Urothelium cell line (cell line): ENCODE measurements around the gene SH3PXD2A.

Experiments
- DNase-seq: peaks from one replicate; pipeline ENCODE4 v3.0.0; 2011; ENCODE audit warnings: low spot score, mixed read lengths
- FAIRE-seq: peaks from 2 replicates; lab custom pipeline; 2011; peaks lifted over from hg19 to GRCh38; lab: Jason Lieb, UNC

Gene SH3PXD2A

GRCh38 chr10:103756277-103756869, 99.0 kb downstream of the SH3PXD2A start:
- FAIRE-seq: no peak
- no peak for DNase-seq

DNA sequence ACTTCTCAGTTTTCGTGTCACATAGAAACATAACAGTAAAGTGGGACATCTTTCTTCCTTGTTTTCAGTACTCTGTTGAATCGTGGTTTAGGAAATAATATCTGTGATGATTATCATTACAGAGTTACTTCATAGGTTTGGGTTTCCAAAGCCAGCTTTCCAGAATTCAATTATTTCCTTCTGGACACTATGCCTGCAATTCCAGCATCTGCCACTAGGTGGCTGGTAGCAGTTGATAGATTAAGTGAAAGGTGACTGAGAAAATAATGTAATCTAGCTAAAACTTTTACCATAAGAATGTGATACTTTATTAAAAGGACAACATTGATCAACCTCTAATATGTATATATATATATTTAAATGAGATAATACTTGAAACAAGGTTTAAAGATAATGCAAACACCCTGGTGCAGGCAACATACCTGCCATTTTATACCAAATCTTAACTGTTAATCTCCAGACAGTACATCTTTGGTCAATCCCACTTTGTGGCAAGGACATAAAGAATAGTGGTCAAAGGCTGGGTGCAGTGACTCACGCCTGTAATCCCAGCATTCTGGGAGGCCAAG, 102.6 kb downstream of the SH3PXD2A start:
- DNase-seq: no peak
- FAIRE-seq: no peak

- DNase-seq (no peak), FAIRE-seq (no peak)
These were observed 103.6 kb downstream of the SH3PXD2A start for GRCh38 chr10:103751667-103752290.

- FAIRE-seq: no peak
- DNase-seq: no peak
These were observed 104.5 kb downstream of the SH3PXD2A start for GRCh38 chr10:103750836-103751235.

DNA sequence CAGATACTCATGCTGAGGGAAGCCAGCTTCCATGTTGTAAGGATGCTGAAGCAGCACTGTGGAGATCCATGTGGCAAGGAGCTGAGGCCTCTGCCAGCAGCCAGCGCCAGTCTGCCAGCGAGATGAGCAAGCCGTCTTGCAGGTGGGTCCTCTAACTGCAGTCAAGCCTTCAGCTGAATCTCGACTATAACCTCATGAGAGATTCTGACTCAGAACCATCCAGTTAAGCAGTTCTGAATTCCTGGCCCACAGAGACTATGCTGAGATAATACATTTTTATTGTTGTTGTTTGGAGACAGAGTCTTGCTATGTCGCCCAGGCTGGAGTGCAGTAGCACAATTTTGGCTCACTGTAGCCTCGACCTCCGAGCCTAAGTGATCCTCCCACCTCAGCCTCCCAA, 105.6 kb downstream of the SH3PXD2A start:
- FAIRE-seq: no peak
- no peak for DNase-seq

DNA sequence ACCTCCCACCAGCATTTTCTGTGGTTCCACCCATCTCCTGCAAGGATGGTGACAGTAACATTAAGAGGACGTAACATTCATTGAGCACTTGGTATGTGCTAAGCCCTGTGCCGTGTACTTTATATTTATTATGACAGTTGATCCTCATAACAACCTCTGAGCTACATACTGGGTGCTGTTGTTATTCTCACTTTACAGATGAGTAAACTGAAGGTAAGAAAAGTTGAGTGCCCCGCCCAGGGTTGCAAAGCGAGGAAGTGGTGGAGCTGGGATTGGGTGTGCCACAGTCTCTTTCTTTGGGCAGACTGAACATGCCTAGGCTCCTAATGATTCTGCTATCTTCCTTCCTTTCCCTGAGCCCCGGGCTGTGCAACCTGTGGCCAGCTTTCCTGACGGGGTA, 107.4 kb downstream of the SH3PXD2A start:
- FAIRE-seq: no peak

GRCh38 chr10:103747193-103747865, 108.0 kb downstream of the SH3PXD2A start:
- FAIRE-seq (peak; percentile 73), DNase-seq (peak; percentile 35)

More for the DNA sequence above, 107.4 kb downstream of the SH3PXD2A start:
- no peak for DNase-seq

DNA sequence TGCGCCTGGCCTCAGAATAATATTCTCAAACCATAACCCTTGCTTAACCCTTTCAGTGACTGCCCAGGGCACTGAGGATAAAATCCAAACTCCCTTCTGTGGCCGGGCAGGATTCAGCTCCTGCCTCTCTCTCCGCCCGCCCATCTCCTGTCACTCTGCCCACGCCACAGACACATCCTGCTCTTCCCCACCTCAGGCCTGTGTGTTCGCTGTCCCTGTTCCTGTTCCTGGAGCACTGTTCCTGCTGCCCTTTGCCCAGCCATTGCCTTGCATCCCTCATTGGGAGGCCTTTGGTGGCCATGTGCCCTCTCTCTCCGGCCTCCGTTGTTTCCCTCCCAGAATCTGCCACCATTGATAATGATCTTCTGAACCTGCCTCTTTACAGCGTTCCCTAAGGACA, 108.8 kb downstream of the SH3PXD2A start:
- peak; percentile 13 for FAIRE-seq
- no peak for DNase-seq

GRCh38 chr10:103745341-103746247, 109.8 kb downstream of the SH3PXD2A start:
- FAIRE-seq: peak; percentile 87
- peak; percentile 81 for DNase-seq

- DNase-seq: no peak
- no peak for FAIRE-seq
These were observed 112.6 kb downstream of the SH3PXD2A start for GRCh38 chr10:103742824-103743223.

- DNase-seq (no peak), FAIRE-seq (no peak)
These were observed 114.8 kb downstream of the SH3PXD2A start for GRCh38 chr10:103740611-103741010.

DNA sequence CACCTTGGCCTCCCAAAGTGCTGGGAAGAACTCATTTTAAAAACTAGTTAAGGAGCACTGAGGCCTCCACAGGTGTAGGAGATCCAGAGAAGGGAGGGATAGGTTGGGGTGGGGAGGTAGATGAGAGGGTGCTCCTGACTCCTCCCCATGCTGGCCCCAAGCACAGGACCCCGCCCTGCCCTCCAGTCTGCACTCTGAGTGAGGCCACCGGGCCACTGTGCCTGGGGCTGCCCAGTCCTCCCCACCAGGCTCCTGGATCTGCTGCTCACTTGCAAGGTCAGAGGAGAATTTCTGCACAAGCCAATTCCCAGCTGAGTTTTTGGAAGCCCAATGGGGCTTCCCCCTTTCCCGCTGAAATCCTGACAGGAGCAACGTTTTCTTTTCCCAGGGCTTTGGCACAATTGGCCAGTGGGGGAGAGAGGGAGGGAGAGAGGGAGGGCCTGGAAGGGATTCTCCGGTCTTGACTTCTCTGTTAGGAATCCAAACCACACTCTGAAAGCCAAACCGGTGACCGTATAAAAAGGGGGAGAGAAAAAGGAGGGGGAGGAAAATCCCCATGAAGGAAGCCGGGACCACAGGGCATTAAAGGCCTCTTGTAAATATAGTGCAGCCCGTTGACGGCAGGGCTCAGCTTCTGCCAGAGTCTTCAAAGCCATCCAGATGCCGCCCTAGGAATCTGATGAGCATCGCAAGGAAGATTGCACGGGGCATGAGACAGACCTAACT, 116.2 kb downstream of the SH3PXD2A start:
- DNase-seq (peak; percentile 86), FAIRE-seq (peak; percentile 13)

- DNase-seq (no peak), FAIRE-seq (peak; percentile 40)
These were observed 117.5 kb downstream of the SH3PXD2A start for GRCh38 chr10:103737735-103738367.

- FAIRE-seq (no peak), DNase-seq (peak; percentile 26)
These were observed 118.6 kb downstream of the SH3PXD2A start for GRCh38 chr10:103736763-103737162.

- DNase-seq (no peak), FAIRE-seq (no peak)
These were observed 119.3 kb downstream of the SH3PXD2A start for GRCh38 chr10:103736044-103736443.

DNA sequence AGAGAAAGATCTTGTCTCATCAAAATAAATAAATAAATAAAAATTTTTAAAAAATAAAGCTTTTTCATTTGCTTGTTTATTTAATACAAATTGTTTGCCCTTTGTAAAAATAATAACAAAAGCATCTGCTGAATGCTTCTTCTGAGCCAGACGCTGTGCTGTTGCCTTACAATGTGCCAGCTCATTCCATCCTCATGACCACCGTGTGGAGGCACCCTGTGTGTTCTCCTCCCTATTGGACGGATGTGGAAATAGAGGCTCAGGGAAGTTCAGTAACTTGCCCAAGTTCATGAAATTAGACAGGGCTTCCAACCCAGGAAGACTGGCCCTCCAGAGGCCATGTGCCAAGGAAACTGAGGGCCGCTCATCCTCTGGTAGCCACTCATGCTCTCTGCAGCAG, 120.6 kb downstream of the SH3PXD2A start:
- FAIRE-seq: no peak
- no peak for DNase-seq

- FAIRE-seq (no peak), DNase-seq (no peak)
These were observed 122.3 kb downstream of the SH3PXD2A start for GRCh38 chr10:103733045-103733419.

DNA sequence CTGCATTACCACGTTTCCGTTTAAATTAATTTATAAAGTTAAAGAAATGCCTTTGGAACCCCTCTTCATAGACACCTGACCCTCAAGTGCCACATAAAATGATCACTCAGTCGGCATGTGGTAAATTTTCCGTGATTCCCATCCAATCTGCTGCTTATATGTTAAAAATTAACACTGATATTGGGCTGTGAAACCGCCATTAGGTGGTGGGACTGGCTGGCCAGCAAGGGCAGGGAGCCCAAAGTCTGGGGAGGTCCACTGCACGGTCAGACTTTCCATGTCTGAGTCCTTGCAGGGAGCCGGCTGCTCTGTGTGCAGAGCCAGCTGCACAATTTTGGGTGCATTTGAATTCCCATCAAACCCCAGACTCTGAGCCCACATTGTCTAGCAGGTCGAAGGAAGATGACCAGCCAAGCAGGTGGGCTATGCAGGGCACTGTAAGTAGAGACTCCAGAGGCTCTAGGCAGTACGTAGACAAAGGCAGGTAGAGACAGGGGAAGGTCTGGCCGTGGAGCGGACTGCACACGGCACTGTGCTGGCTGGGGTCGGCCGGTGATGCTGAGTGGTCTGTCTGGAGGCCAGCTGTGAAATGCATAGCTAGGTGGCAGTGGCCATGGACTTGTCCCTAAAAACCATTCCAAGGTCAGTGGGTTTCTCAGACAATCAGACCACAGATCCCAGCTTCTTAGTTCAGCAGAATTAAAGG, 122.9 kb downstream of the SH3PXD2A start:
- DNase-seq (no peak), FAIRE-seq (no peak)

DNA sequence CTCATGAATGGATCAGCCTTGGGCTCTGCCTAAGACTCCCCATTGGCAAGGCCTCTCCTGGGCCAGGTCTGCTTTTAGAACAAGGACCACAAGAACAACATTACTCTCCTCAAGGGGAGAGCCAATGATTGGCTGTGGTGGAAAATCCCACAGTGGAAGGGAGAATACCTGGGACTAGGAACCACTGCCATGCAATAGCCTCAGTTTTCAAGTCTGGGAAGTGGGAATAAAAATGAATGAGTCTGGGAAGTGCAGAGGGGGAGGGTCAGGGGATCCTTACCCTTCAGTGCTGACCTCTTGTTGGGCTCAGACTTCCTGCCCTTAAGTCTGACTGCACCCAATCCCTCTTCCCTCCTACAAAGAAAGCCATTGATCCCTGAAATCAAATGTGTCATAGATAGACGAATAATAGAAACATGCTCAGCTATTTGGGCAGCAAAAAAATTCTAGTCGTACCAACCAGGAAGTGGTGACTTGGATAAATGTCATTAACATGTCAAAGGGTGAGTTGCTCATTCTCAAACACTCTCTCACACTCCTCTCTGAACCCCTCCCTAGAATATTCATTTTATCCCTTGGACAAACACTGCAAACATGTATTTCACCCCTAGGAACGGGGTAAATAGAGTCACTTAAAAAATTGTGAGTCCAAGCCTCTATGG, 123.6 kb downstream of the SH3PXD2A start:
- no peak for FAIRE-seq
- no peak for DNase-seq
